Measurements from ENCODE around the gene ADAMTSL1.

Gene ADAMTSL1

DNA sequence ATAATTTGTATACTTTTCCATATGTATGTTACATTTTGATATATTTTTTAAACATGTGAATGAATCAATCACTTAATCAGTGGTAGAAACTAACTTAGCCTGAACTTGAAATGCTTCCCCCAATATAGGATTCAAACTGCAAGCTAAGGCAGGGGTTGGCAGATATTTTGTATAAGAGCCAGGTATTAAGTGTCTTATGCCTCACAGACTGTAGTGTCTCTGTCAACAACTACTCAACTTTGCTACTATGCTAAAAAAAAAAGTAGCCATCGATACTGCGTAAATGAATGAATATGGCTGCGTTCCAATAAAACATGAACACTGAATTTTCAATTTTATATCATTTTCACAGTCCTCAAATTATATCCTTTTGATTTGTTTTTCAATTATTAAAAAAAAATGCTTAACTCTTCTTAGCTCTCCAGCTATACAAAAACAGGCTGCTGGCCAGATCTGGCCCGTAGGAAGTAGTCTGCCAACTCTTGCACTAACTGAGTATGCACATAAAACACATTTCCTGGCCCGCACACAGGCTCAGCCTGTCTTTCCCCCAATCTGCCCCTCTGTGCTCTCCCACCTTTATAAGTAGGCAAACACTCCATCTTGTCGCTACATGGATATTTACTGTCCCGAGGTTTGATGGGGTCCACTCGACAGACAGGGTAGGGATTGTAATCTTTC lies 467.2 kb downstream of the ADAMTSL1 start:
- DNase-seq (ENCODE audit: low spot score), result no peak

- no peak for DNase-seq (ENCODE audit: low spot score)
Measured at GRCh38 chr9:18942801-18943200, 468.8 kb downstream of the ADAMTSL1 start.

GRCh38 chr9:18947892-18948339 lies 474.0 kb downstream of the ADAMTSL1 start:
- DNase-seq (ENCODE audit: low spot score), result no peak

DNA sequence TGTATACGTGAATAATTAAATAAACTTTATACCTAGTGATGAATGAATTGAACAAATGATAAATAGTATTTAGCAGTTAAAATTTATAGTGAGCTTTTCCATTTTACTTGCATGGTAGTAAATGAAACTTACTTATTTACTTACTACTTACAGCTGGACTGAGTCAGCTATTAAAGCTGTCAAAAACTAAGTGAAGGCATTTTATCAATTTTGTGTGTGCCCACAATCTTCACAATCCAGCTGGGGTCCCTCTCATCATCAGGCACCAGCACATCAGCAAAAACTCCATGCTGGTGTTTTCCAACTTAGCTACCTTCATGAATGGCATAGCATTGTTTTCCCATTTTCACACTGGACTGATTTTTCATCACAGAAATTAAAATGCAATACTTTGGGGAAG lies 478.0 kb downstream of the ADAMTSL1 start:
- no peak for DNase-seq (ENCODE audit: low spot score)

DNA sequence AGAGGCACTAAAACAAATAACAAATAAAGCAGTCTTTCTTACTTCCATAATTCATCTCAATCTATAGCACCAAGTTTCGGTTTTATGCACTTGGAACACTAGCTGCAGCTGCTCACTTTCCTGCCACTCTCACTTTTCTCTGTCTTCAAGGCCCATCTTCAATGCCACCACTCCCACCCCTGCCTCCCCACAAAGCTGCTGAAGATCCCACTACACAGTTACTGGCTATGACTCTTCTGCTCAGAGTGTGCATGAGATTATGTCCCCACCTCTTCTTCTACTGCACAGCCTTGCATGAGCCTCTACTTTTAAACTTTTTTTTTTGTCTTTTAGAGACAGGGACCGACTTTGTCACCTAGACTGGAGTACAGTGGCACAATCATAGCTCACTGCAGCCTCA lies 481.7 kb downstream of the ADAMTSL1 start:
- DNase-seq (ENCODE audit: low spot score), result no peak
